Trophoblast cell (in vitro differentiated cells and primary cell): ENCODE results near the gene MTR.

ENCODE experiments used
- DNase-seq, 2 donors: peaks; one replicate each; pipeline ENCODE4 v3.0.0-alpha.2; 2016
- H2AFZ ChIP-seq: 2 replicates; pipeline ENCODE4 v1.6.1; 2013; ENCODE audit warnings: low read length, moderate library complexity, mild to moderate bottlenecking; ENCODE audit not compliant: insufficient read depth, poor library complexity
- H2AK5ac ChIP-seq: 2 replicates; pipeline ENCODE4 v1.6.1; 2013; ENCODE audit warnings: mild to moderate bottlenecking, low read length
- H2BK120ac ChIP-seq: 2 replicates; pipeline ENCODE4 v1.6.1; 2013; ENCODE audit warnings: low read length, mild to moderate bottlenecking, moderate library complexity; ENCODE audit not compliant: insufficient read depth, poor library complexity
- H2BK12ac ChIP-seq: 2 replicates; pipeline ENCODE4 v1.6.1; 2013; ENCODE audit warnings: mild to moderate bottlenecking, low read length, moderate library complexity
- H2BK5ac ChIP-seq: 2 replicates; pipeline ENCODE4 v1.6.1; 2013; ENCODE audit warnings: low read length, low read depth, moderate library complexity, mild to moderate bottlenecking; ENCODE audit not compliant: poor library complexity
- H3K14ac ChIP-seq: 2 replicates; pipeline ENCODE4 v1.6.1; 2013; ENCODE audit warnings: mild to moderate bottlenecking, low read length
- H3K18ac ChIP-seq: 2 replicates; pipeline ENCODE4 v1.6.1; 2013; ENCODE audit warnings: mild to moderate bottlenecking, low read length
- H3K23ac ChIP-seq: 2 replicates; pipeline ENCODE4 v1.6.1; 2013; ENCODE audit warnings: low read length
- H3K27ac ChIP-seq: 2 replicates; pipeline ENCODE4 v1.5.1; 2013; ENCODE audit warnings: low read depth, mild to moderate bottlenecking, inconsistent platforms, low read length, moderate library complexity
- H3K27me3 ChIP-seq: 2 replicates; pipeline ENCODE4 v1.6.1; 2013; ENCODE audit warnings: inconsistent platforms, mild to moderate bottlenecking, low read length, moderate library complexity; ENCODE audit not compliant: insufficient read depth
- H3K36me3 ChIP-seq, 2 experiments: 1 replicate in 1 of 2; 2 replicates in 1 of 2; pipeline ENCODE4 v1.6.1; 2013; ENCODE audit warnings: low read length in 2 of 2, mild to moderate bottlenecking in 2 of 2, moderate library complexity in 1 of 2; ENCODE audit not compliant: insufficient read depth in 2 of 2, control insufficient read depth in 1 of 2
- H3K4ac ChIP-seq: 2 replicates; pipeline ENCODE4 v1.6.1; 2013; ENCODE audit warnings: low read depth, mild to moderate bottlenecking, low read length, moderate library complexity
- H3K4me1 ChIP-seq, 2 experiments: 1 replicate in 1 of 2; 2 replicates in 1 of 2; pipeline ENCODE4 v1.6.1; 2013; ENCODE audit warnings: low read length in 2 of 2, mild to moderate bottlenecking in 2 of 2, moderate library complexity in 1 of 2; ENCODE audit not compliant: insufficient read depth in 2 of 2, control insufficient read depth in 1 of 2
- H3K4me2 ChIP-seq: 2 replicates; pipeline ENCODE4 v1.6.1; 2013; ENCODE audit warnings: inconsistent platforms, mild to moderate bottlenecking, low read length, moderate library complexity
- H3K4me3 ChIP-seq: 2 replicates; pipeline ENCODE4 v1.5.1; 2013; ENCODE audit warnings: mild to moderate bottlenecking, low read depth, low read length, inconsistent platforms
- H3K79me1 ChIP-seq: one replicate; pipeline ENCODE4 v1.6.1; 2013; ENCODE audit warnings: low read length
- H3K79me2 ChIP-seq: 2 replicates; pipeline ENCODE4 v1.6.1; 2013; ENCODE audit warnings: low read length, mild to moderate bottlenecking; ENCODE audit not compliant: control insufficient read depth, insufficient read depth, poor library complexity
- H3K9ac ChIP-seq: 2 replicates; pipeline ENCODE4 v1.6.1; 2013; ENCODE audit warnings: mild to moderate bottlenecking, low read length
- H3K9me3 ChIP-seq: 2 replicates; pipeline ENCODE4 v1.6.1; 2013; ENCODE audit warnings: low read depth, mild to moderate bottlenecking, control low read depth, inconsistent platforms, low read length; ENCODE audit not compliant: insufficient read depth
- H4K12ac ChIP-seq: 2 replicates; pipeline ENCODE4 v1.6.1; 2013; ENCODE audit warnings: low read depth, mild to moderate bottlenecking, low read length, moderate library complexity
- H4K8ac ChIP-seq: 2 replicates; pipeline ENCODE4 v1.6.1; 2013; ENCODE audit warnings: low read depth, mild to moderate bottlenecking, low read length, moderate library complexity
- H4K91ac ChIP-seq: one replicate; pipeline ENCODE4 v1.6.1; 2013; ENCODE audit warnings: low read depth, mild to moderate bottlenecking, low read length, moderate library complexity
- whole genome bisulfite sequencing: extraction: QIAGEN DNeasy Blood & Tissue Kit; methylation state at CpG from one replicate; pipeline ENCODE4 v1.1.7; 2013; ENCODE audit warnings: missing lambda C conversion rate; ENCODE audit not compliant: insufficient read length, insufficient coverage; ENCODE audit errors: extremely low coverage; 5-methylcytosine and 5-hydroxymethylcytosine counted together

The MTR gene

DNA sequence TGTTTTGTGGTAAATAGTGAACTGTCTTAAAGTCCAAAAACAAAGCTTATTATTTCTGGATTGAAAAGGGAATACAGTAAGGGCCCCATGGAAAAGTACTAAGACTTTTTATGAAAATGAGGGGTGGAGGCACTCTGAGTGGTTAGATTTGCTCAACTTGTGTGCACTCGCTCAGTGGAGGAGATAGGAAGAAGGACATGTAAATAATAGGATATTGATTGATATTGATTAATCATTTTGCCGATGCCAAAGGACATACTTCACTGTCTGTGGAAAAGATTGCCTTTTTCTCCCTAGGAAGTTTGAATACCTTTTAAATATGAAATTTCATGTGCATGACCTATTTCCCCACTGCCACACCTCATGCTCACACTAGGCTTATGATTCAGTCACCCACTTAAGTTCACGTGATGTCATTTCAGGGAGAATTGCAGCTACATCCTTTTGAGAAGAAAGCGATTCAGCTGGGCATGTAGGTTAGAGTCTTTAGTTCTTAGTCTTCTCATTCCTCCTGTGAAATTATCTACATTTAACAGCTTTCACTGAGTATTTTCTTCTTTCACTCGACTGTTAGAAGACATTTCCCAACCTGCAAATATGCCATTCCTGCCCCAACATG is 5.0 kb downstream of the MTR start:
- no peaks in the 10 kb centered on the region for H3K27me3 ChIP-seq
- no peaks in the 10 kb centered on the region for H3K4me1 ChIP-seq
- no peaks in the 10 kb centered on the region for H3K79me2 ChIP-seq
- H3K27ac ChIP-seq, result no peak overlapping the region
- no peaks in the 10 kb centered on the region for H3K36me3 ChIP-seq
- H4K12ac ChIP-seq, result no peak overlapping the region
- no peaks in the 10 kb centered on the region for H3K9me3 ChIP-seq
- no peak overlapping the region for H2BK120ac ChIP-seq
- H2BK5ac ChIP-seq, result no peak overlapping the region
- WGBS, result no CpG with 5 or more reads among the region's 5 CpGs
- peaks cover 7% of the 10 kb centered on the region for H3K79me1 ChIP-seq
- H3K4ac ChIP-seq, result no peak overlapping the region
- H2BK12ac ChIP-seq, result no peak overlapping the region
- H2AFZ ChIP-seq, result no peak overlapping the region
- H3K18ac ChIP-seq, result no peak overlapping the region
- H3K23ac ChIP-seq, result no peak overlapping the region
- H4K8ac ChIP-seq, result no peak overlapping the region
- H3K14ac ChIP-seq, result no peak overlapping the region
- no peak overlapping the region for H3K4me2 ChIP-seq
- no peak overlapping the region for H2AK5ac ChIP-seq
- H4K91ac ChIP-seq, result no peak overlapping the region
- H3K4me3 ChIP-seq, result no peak overlapping the region
- peak in 1 of 2 donors; percentile 12 for DNase-seq
- H3K9ac ChIP-seq, result no peak overlapping the region

DNA sequence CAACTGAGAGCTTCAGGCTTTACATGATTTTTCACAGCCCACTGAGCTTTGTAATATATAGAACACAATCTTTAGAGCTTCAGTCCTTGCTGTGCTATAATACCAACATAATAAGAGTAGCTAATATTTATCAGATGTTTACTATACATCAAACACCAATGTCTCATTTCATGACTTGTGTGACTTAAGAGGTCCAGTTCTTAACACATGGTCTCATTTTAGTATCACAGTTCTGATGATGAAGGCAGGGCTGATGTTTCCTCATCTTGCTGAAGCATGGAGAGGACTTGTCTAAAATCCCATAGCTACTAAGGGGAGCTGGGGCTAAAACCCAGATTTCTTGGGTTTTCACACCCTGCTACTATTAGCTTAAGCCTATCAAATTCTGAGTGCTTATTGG is 5.5 kb downstream of the MTR start:
- Histone ChIP-seq H3K14ac (no peak overlapping the region), H3K4me2 (no peak overlapping the region), H2BK120ac (no peak overlapping the region), H3K9me3 (no peaks in the 10 kb centered on the region), H3K9ac (no peak overlapping the region), H3K4me1 (no peaks in the 10 kb centered on the region), H3K4ac (no peak overlapping the region), H4K91ac (no peak overlapping the region), H3K4me3 (no peak overlapping the region), H2AK5ac (no peak overlapping the region), H3K79me2 (no peaks in the 10 kb centered on the region), H4K12ac (no peak overlapping the region), H3K27ac (no peak overlapping the region), H3K18ac (no peak overlapping the region), H3K79me1 (peaks cover 2% of the 10 kb centered on the region), H2BK5ac (no peak overlapping the region), H4K8ac (no peak overlapping the region), H3K36me3 (peaks cover 0 to 4% of the 10 kb centered on the region in 2 experiments), H2AFZ (no peak overlapping the region), H3K27me3 (no peaks in the 10 kb centered on the region), H3K23ac (no peak overlapping the region), H2BK12ac (no peak overlapping the region)
- no peak for DNase-seq

DNA sequence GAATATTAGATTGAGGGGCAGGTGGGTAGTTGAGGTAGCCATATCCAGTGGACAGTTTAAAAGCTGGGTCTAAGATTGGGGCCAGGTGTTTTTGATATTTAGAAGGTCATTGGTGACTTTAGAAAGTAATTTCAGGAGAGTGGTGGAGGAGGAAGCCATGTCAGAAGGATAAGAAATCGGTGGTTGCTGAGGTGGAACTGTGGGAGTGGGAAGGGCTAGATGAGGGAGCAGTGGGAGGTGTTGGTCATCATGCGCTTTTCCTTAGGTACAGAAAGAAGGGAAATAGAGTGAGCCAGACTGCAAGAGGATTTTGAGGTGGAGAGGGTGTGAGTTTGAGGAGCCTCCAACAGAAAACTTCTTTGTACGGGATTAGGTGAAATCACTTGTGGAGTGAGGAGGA is 7.2 kb downstream of the MTR start:
- no peak overlapping the region for H4K12ac ChIP-seq
- no peak overlapping the region for H3K4me3 ChIP-seq
- no peak overlapping the region for H3K23ac ChIP-seq
- H3K79me1 ChIP-seq, result no peaks in the 10 kb centered on the region
- H3K9me3 ChIP-seq, result no peaks in the 10 kb centered on the region
- no peak overlapping the region for H4K91ac ChIP-seq
- no peak overlapping the region for H2AK5ac ChIP-seq
- no peaks in the 10 kb centered on the region for H3K4me1 ChIP-seq
- no peak overlapping the region for H2AFZ ChIP-seq
- H3K9ac ChIP-seq, result no peak overlapping the region
- no peak overlapping the region for H3K18ac ChIP-seq
- H3K14ac ChIP-seq, result no peak overlapping the region
- H3K4me2 ChIP-seq, result no peak overlapping the region
- no peak overlapping the region for H4K8ac ChIP-seq
- H3K27ac ChIP-seq, result no peak overlapping the region
- no peak overlapping the region for H2BK120ac ChIP-seq
- peaks cover 0 to 4% of the 10 kb centered on the region in 2 experiments for H3K36me3 ChIP-seq
- H3K27me3 ChIP-seq, result no peaks in the 10 kb centered on the region
- no peak overlapping the region for H2BK12ac ChIP-seq
- no peak overlapping the region for H2BK5ac ChIP-seq
- DNase-seq, result no peak
- H3K79me2 ChIP-seq, result no peaks in the 10 kb centered on the region
- no CpG with 5 or more reads among the region's 3 CpGs for whole genome bisulfite sequencing
- no peak overlapping the region for H3K4ac ChIP-seq

DNA sequence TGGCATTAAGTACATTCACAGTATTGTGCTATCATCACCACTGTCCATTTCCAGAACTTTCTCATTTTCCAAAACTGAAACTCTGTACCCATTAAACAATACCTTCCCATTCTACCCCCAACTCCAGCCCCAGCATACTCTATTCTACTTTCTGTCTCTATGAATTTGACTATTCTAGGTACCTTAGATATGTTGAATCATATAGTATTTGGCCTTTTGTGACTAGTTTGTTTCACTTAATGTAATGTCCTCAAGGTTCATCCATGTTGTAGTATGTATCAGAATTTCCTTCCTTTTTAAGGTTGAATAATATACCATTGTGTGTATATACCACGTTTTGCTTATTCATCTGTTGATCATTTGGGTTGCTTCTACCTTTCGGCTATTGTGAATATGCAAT is 11.5 kb downstream of the MTR start:
- Histone ChIP-seq H3K23ac (no peak overlapping the region), H3K4me2 (no peak overlapping the region), H2AFZ (no peak overlapping the region), H4K91ac (no peak overlapping the region), H3K4me3 (no peak overlapping the region), H3K4me1 (no peaks in the 10 kb centered on the region), H3K9me3 (no peaks in the 10 kb centered on the region), H3K79me2 (no peaks in the 10 kb centered on the region), H2BK12ac (no peak overlapping the region), H2BK120ac (no peak overlapping the region), H3K27ac (no peak overlapping the region), H4K8ac (no peak overlapping the region), H3K14ac (no peak overlapping the region), H3K36me3 (peaks cover 2 to 12% of the 10 kb centered on the region in 2 experiments), H3K18ac (no peak overlapping the region), H3K9ac (no peak overlapping the region), H4K12ac (no peak overlapping the region), H3K79me1 (no peaks in the 10 kb centered on the region), H3K27me3 (no peaks in the 10 kb centered on the region), H2AK5ac (no peak overlapping the region), H2BK5ac (no peak overlapping the region), H3K4ac (no peak overlapping the region)
- DNase-seq, result no peak
- WGBS, result no CpG with 5 or more reads among the region's 2 CpGs
